ENCODE results near the gene USP32.

DNA sequence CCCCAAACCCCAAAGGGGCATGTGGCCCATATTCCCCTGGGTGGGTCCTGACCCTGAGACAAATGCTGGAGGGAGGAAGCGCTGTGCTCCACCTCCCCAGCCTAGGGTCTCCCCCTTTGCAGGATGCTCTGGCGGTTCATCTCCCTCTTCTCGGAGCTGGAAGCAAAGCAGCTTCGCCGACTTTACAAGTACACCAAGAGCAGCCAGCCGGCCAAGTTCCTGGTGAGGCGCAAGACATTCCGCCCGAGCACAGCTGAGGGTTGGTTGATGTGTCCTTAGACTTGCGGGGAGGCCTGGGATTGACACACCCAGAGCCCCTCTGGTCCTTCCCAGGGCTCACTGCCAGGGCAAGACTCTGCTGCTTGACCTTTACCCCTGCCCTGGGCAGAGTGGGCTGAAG lies 34.7 kb upstream of the USP32 start:
- TF ChIP-seq POLR2AphosphoS5 (IDR thresholded peaks at IDR 0.05; ENCODE audit: low read depth, low read length) (no peak), POLR2A (IDR thresholded peaks at IDR 0.05; ENCODE audit: low read depth, low read length) (no peak)

Measured in GM12892 (cell line).